Measurements from ENCODE around the gene ASTE1. TPM values are rescaled to one million over a fixed set of nuclear protein-coding genes. Genes with fewer than 3 reads are reported as not detected.

The ASTE1 gene
- total RNA-seq, 1 donor from 2014 or later, result 5.4 TPM

GRCh38 chr3:131028844-131029243, 2.2 kb upstream of the ASTE1 start:
- Mint-ChIP-seq H3K4me1 (ENCODE audit: low read depth) (peaks cover 23% of the 10 kb centered on the region), H3K27ac (ENCODE audit: unreplicated experiment) (no peak overlapping the region), H3K4me3 (ENCODE audit: unreplicated experiment) (no peak overlapping the region), H3K27me3 (ENCODE audit: low read depth) (no peaks in the 10 kb centered on the region), H3K9me3 (ENCODE audit: low read depth) (no peaks in the 10 kb centered on the region), H3K36me3 (ENCODE audit: low read depth) (peaks cover 4% of the 10 kb centered on the region)
- no peak for DNase-seq (ENCODE audit: low spot score)
- TF ChIP-seq, protein P1, sequence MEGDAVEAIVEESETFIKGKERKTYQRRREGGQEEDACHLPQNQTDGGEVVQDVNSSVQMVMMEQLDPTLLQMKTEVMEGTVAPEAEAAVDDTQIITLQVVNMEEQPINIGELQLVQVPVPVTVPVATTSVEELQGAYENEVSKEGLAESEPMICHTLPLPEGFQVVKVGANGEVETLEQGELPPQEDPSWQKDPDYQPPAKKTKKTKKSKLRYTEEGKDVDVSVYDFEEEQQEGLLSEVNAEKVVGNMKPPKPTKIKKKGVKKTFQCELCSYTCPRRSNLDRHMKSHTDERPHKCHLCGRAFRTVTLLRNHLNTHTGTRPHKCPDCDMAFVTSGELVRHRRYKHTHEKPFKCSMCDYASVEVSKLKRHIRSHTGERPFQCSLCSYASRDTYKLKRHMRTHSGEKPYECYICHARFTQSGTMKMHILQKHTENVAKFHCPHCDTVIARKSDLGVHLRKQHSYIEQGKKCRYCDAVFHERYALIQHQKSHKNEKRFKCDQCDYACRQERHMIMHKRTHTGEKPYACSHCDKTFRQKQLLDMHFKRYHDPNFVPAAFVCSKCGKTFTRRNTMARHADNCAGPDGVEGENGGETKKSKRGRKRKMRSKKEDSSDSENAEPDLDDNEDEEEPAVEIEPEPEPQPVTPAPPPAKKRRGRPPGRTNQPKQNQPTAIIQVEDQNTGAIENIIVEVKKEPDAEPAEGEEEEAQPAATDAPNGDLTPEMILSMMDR (IDR thresholded peaks at IDR 0.05), result no peak

DNA sequence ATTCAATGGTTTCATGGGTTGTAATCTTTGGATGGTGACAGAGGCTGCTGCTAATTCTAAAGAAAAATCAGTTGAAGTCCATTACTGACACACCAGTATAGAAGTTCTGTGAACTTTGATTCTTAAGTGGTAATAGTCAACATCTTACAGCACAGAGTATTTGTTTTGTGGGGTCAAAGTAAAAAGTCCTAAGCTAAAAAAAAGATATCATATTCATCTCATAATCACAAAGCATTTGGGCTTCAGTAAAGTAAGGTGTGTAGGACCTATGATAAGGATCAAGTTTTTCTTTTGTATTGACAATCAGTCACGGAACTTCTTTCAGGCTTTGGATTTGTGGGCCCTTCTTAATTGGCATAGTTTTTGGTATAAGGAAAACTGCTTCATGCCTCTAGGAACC, 1.1 kb downstream of the ASTE1 start:
- H3K4me3 Mint-ChIP-seq (ENCODE audit: unreplicated experiment), result peak overlapping the region; percentile 88

GRCh38 chr3:131020122-131020693, 6.4 kb downstream of the ASTE1 start:
- TF ChIP-seq, protein P1 (IDR thresholded peaks at IDR 0.05), result no peak
- DNase-seq (ENCODE audit: low spot score), result no peak
- Mint-ChIP-seq H3K4me1 (ENCODE audit: low read depth) (peaks cover 21% of the 10 kb centered on the region), H3K9me3 (ENCODE audit: low read depth) (no peaks in the 10 kb centered on the region), H3K27ac (ENCODE audit: unreplicated experiment) (no peak overlapping the region), H3K36me3 (ENCODE audit: low read depth) (peaks cover 8% of the 10 kb centered on the region), H3K4me3 (ENCODE audit: unreplicated experiment) (no peak overlapping the region), H3K27me3 (ENCODE audit: low read depth) (no peaks in the 10 kb centered on the region)

More for the DNA sequence above, 1.1 kb downstream of the ASTE1 start:
- H3K27ac Mint-ChIP-seq (ENCODE audit: unreplicated experiment), result no peak overlapping the region
- peaks cover 2% of the 10 kb centered on the region for H3K36me3 Mint-ChIP-seq (ENCODE audit: low read depth)
- TF ChIP-seq, protein P1 (IDR thresholded peaks at IDR 0.05), result no peak
- no peaks in the 10 kb centered on the region for H3K27me3 Mint-ChIP-seq (ENCODE audit: low read depth)
- no peaks in the 10 kb centered on the region for H3K9me3 Mint-ChIP-seq (ENCODE audit: low read depth)
- peaks cover 34% of the 10 kb centered on the region for H3K4me1 Mint-ChIP-seq (ENCODE audit: low read depth)
- DNase-seq (ENCODE audit: low spot score), result no peak

DNA sequence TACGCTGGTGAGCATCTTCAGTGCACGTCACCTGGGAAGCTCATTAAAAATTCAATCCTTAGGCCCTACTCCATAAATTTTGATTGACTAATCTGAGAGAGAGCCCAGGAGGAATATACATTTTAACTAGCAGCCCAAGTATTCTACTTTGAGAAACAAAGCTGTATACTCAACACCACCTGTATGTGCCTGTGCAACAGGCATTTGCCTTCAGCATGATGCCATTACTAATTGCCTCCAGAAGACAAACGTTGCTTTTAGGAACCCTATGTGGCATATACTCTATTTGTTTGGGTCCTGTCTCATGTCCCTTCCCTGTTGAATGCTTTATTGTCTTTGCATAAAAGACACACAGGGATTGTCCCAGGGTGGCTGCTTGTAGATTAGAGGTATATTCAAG, 7.7 kb downstream of the ASTE1 start:
- H3K4me3 Mint-ChIP-seq (ENCODE audit: unreplicated experiment), result no peak overlapping the region
- peaks cover 17% of the 10 kb centered on the region for H3K4me1 Mint-ChIP-seq (ENCODE audit: low read depth)
- H3K27me3 Mint-ChIP-seq (ENCODE audit: low read depth), result no peaks in the 10 kb centered on the region
- TF ChIP-seq, protein P1 (IDR thresholded peaks at IDR 0.05), result no peak
- no peak overlapping the region for H3K27ac Mint-ChIP-seq (ENCODE audit: unreplicated experiment)
- peaks cover 7% of the 10 kb centered on the region for H3K36me3 Mint-ChIP-seq (ENCODE audit: low read depth)
- H3K9me3 Mint-ChIP-seq (ENCODE audit: low read depth), result no peaks in the 10 kb centered on the region
- no peak for DNase-seq (ENCODE audit: low spot score)

DNA sequence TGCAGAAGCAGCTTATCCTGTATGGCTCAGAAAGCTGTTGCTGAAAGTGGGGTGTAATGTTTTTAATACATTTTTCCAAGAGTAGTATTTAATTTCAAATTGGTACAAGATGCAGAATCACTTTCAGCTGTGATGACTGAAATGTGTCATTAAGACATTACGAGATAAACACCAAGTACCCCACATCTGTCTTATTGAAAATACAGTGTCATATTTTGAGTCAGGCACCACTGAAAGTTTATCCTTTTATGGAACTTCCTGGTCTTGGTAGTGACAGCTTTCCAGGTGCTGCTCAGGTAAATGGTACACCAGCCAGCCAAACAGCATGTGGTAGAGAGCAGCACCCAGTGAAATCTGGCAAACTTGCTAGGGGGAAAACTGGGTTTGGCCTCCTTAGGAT, 16.9 kb downstream of the ASTE1 start:
- no peak for DNase-seq (ENCODE audit: low spot score)
- Mint-ChIP-seq H3K27ac (ENCODE audit: unreplicated experiment) (no peak overlapping the region), H3K27me3 (ENCODE audit: low read depth) (no peaks in the 10 kb centered on the region), H3K4me3 (ENCODE audit: unreplicated experiment) (no peak overlapping the region), H3K4me1 (ENCODE audit: low read depth) (no peaks in the 10 kb centered on the region), H3K9me3 (ENCODE audit: low read depth) (no peaks in the 10 kb centered on the region), H3K36me3 (ENCODE audit: low read depth) (peaks cover 5% of the 10 kb centered on the region)
- TF ChIP-seq, protein P1 (IDR thresholded peaks at IDR 0.05), result no peak

All from chondrocyte (in vitro differentiated cells).